HG03064 (cell line): ENCODE results near the gene SUSD2.
"Not testable (repeated sequence)": the region's sequence is repeated elsewhere in the genome, so short reads cannot be mapped to it uniquely, and the experiment has no call there.

Experiments
- ATAC-seq: cut with Tn5 transposase; IDR thresholded peaks from one replicate; pipeline ENCODE4 v1.9.1; 2021; ENCODE audit warnings: low read depth; ENCODE audit not compliant: unreplicated experiment

Gene SUSD2, protein sequence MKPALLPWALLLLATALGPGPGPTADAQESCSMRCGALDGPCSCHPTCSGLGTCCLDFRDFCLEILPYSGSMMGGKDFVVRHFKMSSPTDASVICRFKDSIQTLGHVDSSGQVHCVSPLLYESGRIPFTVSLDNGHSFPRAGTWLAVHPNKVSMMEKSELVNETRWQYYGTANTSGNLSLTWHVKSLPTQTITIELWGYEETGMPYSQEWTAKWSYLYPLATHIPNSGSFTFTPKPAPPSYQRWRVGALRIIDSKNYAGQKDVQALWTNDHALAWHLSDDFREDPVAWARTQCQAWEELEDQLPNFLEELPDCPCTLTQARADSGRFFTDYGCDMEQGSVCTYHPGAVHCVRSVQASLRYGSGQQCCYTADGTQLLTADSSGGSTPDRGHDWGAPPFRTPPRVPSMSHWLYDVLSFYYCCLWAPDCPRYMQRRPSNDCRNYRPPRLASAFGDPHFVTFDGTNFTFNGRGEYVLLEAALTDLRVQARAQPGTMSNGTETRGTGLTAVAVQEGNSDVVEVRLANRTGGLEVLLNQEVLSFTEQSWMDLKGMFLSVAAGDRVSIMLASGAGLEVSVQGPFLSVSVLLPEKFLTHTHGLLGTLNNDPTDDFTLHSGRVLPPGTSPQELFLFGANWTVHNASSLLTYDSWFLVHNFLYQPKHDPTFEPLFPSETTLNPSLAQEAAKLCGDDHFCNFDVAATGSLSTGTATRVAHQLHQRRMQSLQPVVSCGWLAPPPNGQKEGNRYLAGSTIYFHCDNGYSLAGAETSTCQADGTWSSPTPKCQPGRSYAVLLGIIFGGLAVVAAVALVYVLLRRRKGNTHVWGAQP

DNA sequence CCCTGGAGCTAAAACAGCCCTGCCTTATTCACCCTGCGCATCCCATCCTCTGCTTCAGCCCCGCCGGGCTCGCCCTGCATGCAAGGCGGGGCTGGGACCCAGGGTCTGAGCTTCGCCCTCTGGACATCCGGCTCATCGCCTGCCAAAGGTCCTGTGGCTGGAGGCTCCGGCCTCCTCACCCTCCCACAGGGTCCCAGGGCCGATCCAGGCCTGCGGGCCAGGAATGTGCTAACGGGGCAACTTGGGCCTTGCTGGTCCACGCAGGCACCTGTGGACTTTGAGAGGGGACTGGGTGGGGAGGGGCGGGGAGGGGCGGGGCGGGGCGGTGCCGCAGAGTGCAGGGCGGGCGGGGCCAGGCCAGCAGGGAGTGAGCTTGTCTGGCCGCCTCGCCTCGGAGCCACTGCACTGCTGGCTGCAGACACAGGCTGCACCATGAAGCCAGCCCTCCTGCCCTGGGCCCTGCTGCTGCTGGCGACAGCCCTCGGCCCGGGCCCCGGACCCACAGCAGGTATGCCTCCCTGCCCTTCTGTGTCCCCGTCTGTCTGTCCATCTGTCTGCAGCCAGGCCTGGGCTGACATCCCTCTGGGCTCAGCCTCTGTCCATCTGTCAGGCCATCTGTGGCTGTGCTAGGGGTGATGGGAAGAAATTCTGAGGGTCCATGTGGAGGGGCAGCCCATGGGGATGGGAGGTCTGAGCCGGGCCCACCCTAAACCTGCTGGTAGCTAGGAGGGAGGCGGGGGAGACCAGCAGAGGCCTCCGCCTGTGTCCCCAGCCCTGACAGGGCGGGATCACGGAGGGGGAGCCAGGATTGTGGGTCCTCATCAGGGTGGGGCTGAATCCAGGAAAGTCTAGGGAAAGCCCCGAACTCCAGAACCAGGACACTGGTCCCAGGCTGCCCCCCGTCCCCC, at the start of gene SUSD2:
SUSD2 (plus strand) TSS at position 400 of the 908 bp plus-strand sequence; CDS start at position 433, 33 bp downstream.
- no peak for ATAC-seq

DNA sequence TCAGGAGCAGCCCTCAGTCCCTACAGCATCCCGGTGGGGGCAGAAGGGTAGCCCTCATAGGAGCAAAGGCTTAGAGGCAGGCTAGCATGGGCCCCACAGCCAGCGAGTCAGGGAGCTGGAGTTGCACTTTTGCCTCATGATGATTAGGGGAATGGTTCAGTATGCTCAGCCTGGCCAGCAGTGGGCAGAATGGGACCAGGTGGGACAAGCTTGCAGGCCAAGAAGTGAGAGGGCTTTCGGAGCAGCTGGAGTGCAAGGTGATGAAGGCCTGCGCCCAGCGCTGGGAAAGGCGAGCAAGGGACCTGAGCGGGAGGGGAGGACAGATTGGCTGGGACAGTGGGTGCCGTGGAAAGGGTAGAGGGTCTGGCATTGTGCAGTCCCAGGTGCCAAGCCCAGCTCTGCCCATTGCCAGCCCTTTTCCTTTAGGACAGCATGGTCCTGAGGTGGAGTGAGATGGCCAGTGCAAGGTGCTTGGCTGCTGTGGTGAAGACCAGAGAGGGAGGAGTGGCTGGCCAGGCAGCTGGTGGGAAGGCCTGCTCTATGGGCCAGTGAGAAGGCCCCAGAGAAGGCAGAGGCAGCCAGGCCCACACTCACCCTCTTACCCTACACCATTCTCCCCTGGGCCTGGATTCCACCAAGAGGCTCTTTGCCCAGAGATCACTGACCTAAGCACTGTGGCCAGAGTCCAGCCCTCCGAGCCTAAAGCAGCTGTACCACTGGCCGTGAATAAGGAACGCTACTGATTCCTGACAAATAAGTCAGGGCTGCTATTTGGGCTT, 47.9 kb upstream of the SUSD2 start:
- no peak for ATAC-seq

DNA sequence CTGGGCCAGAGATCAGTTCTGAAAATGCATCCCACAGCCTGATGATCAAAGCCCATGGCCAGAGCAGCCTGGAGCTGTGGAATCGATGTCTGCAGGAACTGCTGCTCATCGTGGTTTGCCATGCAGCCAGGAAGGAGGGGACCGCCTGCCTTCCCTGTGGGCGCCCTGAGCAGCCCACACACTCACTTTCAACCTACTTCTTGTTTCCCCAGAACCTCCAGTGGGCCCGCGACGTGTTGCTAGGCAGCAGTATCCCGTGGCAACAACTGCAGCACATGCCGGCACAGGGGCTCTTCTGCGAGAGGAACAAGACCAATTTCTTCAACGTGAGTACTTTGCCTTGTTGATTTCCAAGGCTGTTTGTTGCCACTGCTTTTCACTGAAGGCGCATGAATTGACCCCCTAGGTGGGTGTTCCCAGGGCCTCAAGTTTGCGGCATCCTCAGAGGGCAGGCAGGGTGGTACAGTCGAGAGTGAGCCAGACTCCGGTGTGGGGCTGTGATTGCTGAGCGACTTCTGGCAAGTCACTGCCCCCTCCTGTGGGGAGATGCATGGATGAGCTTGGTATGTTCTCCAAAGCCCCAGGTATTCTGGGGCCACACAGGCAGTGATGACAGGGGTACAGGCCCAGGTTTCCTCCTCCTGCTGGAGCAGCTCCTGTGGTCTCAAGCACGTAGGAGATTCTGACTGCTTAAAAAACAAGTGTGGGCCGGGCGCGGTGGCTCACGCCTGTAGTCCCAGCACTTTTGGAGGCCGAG, 47.0 kb upstream of the SUSD2 start:
- no peak for ATAC-seq

DNA sequence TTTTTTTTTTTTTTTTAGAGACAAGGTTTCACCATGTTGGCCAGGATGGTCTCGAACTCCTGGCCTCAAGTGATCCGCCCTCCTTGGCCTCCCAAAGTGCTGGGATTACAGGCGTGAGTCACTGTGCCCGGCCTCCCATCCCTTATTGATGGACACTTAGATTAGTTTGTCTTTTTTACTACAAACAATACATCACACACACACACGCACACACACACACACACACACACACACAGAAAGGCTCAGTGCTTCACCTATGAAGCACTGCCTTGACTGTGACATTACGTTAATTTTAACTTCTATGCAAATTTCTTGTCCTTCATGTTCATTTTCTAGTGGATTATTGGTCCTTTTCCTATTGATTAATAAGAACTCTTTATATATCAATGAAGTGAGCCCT, 44.8 kb upstream of the SUSD2 start:
- ATAC-seq: not testable (repeated sequence)

DNA sequence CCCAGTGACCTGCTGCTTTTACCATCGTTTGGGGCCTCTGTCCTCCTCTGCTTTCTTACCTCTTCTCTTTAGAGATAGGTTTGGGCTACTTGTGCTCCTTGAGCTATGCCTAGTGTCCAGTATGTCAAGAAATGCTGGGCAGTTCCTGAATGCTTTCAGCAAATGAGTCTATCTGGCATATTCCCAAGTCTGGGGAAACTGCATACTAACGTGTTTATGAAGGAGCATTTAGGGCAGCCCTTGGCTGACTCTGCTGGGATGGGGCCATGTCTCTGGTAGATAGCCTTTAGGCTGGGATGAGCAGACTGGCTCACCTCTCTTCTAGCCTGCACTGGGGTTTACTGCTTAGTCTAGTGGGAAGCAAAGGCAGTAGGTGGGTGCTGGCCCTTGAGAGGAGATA, 43.7 kb upstream of the SUSD2 start:
- no peak for ATAC-seq

DNA sequence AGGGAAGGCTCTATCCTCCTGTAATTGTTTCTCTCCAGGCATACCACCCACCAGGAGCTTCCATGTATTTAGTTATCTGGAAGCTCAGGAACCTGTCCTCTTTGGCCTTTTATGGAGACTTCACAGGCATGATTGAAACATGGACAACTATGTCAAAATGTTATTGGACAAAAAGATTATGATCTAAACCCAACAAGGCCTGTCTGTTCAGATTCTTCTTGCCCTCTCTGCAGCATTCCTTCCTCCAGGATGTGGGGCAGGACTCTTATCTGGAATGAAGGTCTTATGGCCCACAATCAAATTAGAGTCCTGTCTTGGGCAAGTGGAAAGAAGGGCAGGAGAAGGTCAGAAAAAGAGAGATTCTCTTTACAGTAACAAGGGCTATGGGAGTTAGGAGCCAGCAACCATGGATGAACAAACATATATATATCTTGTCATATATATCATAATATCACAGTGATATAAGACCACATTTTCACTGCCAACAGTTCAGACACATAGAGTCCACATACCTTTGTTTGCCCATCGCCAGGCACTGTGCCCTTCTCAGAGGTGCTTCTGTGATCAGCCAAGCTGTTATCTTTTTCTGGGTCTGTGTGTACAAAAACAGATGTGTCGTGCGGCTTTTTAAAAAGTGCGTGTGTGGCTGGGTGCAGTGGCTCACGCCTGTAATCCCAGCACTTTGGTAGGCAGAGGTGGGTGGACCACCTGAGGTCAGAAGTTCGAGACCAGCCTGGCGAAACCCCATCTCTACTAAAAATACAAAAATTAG, 42.5 kb upstream of the SUSD2 start:
- no peak for ATAC-seq

DNA sequence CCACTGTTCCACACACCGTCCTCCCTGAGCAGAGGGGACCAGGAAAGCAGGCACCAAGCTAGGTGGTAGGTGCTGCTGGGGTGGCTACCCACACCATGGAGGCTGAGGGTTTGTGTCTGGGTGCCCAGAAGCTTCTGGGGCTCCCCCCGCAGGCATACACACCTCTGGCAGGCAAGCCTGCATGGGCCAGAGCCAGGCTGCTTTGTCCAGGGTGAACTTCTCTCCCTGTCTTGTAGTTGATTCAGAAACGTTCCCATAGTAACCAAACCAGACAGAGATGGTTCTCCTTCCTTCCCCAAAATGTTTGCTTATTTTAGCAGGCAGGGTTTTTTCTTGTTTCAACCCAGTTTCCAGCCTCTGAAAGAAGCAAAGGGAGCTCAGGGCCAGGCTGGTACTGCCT, 40.9 kb upstream of the SUSD2 start:
- ATAC-seq: no peak

DNA sequence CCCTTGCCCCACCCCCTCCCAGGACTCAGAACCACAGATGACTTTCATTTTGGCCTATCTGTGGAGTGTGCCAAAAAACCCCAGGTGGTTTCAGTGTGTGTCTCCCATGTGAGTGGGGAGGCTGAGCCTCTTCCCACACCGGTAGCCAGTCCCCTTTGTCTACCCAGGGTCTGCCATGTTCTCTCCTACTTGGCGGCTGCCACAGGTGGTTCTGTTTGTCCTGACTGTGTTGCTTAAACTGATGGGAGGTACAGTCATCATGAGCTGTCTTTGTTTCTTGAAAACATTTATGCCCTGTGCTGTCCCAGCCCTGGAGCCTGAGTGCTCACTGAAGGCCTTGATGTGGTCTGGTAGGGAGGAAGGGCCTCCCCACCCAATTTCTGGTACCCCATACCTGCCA, 39.7 kb upstream of the SUSD2 start:
- no peak for ATAC-seq

DNA sequence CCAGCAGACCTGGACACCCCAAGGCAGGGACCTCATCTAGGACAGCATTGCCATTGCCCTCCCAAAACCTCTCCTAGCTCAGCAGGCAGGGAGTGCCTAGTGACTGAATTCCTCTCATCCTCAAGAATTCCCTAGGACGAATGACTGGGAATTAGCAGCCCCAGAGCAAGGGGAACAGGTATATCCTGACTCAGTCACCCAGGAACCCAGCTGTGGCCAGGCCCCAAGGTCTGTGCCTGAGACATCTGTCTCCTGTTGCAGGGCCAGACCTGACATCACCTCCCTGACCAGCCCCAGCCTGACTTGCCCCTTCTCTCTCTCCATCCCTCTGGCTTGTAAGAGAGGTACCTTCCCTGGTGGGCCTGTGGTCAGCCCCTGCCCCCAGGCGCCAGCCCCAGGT, 39.0 kb upstream of the SUSD2 start:
- no peak for ATAC-seq

DNA sequence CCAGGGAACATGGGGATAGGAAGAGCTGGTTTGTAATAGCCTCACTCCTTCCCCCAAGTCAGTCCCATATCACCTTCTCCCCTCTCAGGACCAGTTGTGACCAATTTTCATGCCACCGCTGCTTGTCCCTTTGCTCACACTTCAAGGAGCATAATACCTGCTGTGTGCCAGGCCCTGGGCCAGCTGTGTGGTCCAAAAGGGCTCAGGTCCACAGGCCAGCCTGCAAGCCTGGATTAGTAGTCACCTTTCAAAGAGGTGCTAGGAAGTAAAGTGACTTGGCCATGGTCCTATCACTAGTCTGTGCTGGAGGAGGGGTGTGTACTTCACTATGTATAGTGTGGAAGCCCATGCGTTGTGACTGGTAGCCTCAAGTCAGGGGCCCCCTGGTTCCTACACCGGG, 38.5 kb upstream of the SUSD2 start:
- ATAC-seq: no peak

DNA sequence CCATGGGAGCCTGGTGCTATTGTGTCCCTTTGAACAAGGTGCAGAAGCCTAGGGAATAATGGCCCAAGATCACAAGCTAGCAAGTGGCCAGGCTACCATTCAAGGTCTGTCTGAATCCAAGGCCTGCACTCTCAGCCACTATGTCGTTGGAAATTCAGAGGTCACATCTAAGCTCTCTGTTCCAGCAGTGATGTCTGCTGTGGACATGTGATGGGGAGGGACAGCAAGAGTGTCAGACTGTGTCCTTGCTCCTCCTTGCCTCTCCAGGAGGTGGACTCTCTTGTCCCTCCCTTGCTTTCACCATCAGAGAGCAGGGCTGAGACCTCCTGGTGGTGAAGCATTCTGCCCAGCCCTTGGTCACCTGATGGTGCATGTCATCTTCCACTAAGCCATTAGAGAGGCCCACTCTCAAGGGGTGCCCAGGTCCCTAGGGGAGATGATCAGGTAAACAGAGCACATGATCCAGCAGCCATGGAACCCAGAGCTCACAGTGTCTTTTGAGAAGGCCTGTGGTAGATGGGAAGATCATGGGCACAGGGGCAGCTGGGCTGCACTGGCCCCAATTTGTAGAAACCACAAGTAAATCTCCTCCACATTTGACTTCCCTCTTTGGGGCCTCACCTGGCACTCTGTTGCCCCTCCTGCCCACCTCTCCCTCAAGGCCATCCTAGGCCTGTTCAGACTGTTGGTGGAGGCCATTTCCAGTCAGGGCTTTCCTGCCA, 37.1 kb upstream of the SUSD2 start:
- no peak for ATAC-seq

DNA sequence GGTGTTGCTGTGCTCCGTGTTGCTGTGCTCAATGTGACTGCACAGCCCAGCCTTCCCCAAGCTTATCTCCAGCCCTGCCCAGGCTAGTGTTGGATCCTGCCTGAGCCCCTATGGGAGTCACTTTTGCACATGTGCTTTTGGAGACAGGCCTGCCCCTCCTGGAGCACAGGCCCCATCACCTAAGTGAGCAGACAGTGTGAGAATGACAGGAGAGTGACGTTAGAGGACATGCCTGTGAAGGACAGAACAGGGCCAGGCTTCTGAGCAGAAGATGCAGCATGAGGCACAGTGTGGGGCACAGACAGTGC, 36.6 kb upstream of the SUSD2 start:
- ATAC-seq: no peak

DNA sequence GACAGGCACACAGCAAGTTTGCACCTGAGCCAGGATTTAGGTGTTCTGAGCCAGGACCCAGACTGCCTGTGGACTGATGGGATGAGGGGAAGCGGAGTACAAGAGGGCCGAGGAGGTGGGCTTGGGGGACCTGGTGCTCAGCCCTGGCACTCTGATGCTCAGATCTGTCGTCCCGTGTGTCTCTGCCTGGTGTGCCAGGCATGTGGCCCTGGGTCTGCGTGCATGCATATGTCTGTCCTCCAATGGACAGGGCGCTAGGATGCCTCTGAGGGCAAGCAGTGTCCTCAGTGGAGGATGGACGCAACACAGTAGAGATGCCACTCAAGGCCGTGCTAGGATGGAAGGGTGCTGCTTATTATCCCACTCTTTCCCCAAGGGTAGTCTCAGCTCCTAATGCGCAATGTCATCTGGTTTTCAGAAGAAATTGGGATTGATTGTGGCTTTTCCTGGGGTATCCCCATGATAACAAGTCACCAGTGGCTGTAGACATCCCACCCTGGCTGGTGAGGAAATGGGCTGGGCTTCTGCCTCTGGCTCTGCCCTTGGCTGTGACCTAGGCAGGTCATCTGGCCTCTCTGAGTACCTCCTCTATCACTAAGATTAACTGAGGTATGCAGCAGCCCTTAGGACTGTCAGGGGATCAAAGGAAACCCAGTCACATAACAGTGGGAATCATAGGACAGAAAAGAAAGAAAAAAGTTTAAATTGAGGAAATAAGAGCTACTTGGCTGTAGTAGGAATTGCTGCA, 35.7 kb upstream of the SUSD2 start:
- ATAC-seq: no peak

DNA sequence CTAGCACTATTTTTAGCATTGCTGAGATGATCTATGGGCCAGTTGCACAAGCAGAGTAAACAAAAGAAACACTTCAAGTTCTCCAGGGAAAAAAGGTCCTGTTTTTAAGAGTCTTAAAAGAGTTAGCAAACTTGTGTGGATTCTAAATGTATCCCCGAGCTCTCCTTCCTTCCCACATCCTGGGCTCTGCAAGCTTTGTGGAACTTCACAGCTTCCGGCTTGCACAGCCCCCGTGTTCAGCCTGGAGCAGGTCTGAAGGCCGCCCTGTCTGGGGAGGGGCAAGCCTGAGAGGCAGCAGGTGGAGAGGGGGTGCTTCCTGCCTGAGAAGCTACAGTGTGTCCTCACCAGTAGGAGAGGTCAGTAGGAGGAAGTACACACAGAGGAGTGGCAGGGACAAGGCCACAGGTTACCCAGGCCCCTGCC, 35.1 kb upstream of the SUSD2 start:
- no peak for ATAC-seq

DNA sequence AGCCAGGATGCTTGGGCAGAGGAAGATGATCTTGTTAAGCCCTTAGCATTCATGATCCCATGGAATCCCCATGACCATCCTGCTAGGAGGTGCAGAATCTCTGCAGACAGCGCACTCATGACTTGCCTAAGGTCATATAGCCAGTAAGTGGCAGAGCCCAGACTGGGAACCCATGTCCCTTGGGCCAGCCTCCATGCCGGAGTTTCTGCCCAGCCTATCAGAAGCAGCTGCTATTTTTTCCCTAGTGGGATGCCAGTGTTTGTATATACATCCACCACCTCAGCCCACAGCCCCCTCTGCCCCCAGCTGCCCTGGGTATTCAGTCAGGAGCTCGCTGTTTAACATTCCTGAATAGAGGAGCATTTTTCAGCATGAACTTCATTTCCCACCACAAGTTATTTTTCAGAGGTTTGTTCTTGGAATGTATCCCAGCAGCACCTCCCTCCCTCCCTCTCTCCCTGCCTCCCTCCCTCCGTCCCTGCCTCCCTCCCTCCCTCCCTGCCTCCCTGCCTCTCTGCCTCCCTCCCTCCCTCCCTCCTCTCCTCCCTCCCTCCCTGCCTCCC, 34.4 kb upstream of the SUSD2 start:
- no peak for ATAC-seq

DNA sequence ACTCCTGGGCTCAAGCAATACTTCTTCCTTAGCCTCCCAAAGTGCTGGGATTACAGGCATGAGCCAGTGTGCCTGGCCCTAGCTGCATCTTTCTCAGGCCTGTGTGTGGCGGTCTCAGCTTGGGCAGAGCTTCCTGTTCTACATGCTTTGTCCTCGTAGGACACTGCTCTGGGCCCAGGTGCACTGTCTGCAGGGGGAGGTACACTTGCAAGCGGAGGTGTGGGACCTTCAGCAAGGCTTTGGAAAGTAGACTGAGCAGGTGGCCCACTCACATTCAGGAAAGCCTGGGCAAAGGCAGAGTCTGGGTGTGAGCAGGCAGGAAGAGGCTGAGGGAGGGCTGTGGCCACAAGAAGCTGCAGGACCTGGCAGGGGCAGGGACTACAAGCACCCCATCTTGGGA, 33.6 kb upstream of the SUSD2 start:
- no peak for ATAC-seq
